ENCODE results near the gene CTDSPL2.

DNA sequence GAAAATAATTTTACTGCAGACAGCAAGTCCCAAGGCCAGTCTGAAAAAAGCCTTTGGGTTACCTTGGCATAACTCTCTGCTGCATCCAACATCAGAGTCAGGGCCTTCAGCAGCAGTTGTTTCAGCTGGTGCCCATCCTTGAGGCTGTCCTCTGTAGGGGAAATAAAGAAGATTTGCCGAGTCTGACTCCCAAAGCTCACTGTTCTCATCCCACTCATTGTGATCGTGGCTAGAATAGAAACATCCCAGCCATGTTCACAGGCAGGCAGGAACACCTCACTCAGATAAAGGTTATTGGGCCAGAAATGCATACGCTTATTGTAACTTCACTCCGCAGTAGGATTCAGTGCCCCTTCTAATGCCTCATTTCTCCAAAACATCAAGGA, 138.7 kb downstream of the CTDSPL2 start:
- TF ChIP-seq CTCF (IDR thresholded peaks at IDR 0.05; ENCODE audit: insufficient read depth, low read depth, low read length) (no peak), EZH2 (IDR thresholded peaks at IDR 0.05; ENCODE audit: insufficient read depth, low read length) (no peak)
